Osteoblast (primary cell): ENCODE measurements around the gene SMIM22. TPM values are rescaled to one million over a fixed set of nuclear protein-coding genes. Genes with fewer than 3 reads are reported as not detected.

Experiments
- DNase-seq: peaks from one replicate; pipeline ENCODE4 v3.0.0; 2011; ENCODE audit warnings: low spot score, mixed read lengths; ENCODE audit not compliant: insufficient read length; ENCODE audit errors: missing footprints
- H2AFZ ChIP-seq: 2 replicates; pipeline ENCODE4 v1.6.0; 2011; ENCODE audit warnings: mild to moderate bottlenecking, low read length
- H3K27ac ChIP-seq: 2 replicates; pipeline ENCODE4 v1.5.1; 2011; ENCODE audit warnings: mild to moderate bottlenecking, low read depth, low read length, moderate library complexity
- H3K27me3 ChIP-seq: 2 replicates; pipeline ENCODE4 v1.6.0; 2012; ENCODE audit warnings: mild to moderate bottlenecking, control low read depth, inconsistent platforms, low read length, moderate library complexity; ENCODE audit not compliant: insufficient read depth
- H3K36me3 ChIP-seq: 2 replicates; pipeline ENCODE4 v1.5.1; 2011; ENCODE audit warnings: mild to moderate bottlenecking, low read length, control low read depth, moderate library complexity; ENCODE audit not compliant: insufficient read depth
- H3K4me1 ChIP-seq: 2 replicates; pipeline ENCODE4 v1.5.1; 2011; ENCODE audit warnings: mild to moderate bottlenecking, low read length, control low read depth, moderate library complexity; ENCODE audit not compliant: insufficient read depth
- H3K4me2 ChIP-seq: 2 replicates; pipeline ENCODE4 v1.6.0; 2011; ENCODE audit warnings: mild to moderate bottlenecking, low read length; ENCODE audit not compliant: insufficient read depth
- H3K4me3 ChIP-seq: fragments of 200-600 bp; sonication (generic); 3 replicates; pipeline ENCODE4 v1.5.1; 2012; ENCODE audit warnings: mild to moderate bottlenecking, low read length, inconsistent platforms; ENCODE audit not compliant: insufficient read depth
- H3K79me2 ChIP-seq: 2 replicates; pipeline ENCODE4 v1.6.0; 2012; ENCODE audit warnings: mild to moderate bottlenecking, low read length, control low read depth, inconsistent platforms; ENCODE audit not compliant: insufficient read depth
- H3K9me3 ChIP-seq: 2 replicates; pipeline ENCODE4 v1.5.1; 2011; ENCODE audit warnings: low read depth, low read length, control low read depth
- H4K20me1 ChIP-seq: 2 replicates; pipeline ENCODE4 v1.6.0; 2012; ENCODE audit warnings: mild to moderate bottlenecking, low read length, control low read depth; ENCODE audit not compliant: insufficient read depth
- CTCF ChIP-seq: IDR thresholded peaks from 2 replicates; pipeline ENCODE4 v1.5.1; 2011; ENCODE audit warnings: mild to moderate bottlenecking, low read depth, low read length, moderate library complexity; ENCODE audit errors: extremely low read depth
- total RNA-seq: library from RNA; depleted of rRNA; stranded (reverse); fragments of >200 nt; gene quantifications from 2 replicates; pipeline ENCODE4 v1.2.3, GENCODE V29; 2012

Gene SMIM22
- total RNA-seq, 1 donor, result not detected

- no peaks in the 10 kb centered on the region for H3K79me2 ChIP-seq
- no peaks in the 10 kb centered on the region for H4K20me1 ChIP-seq
- H3K27me3 ChIP-seq, result no peaks in the 10 kb centered on the region
- H2AFZ ChIP-seq, result no peak overlapping the region
- H3K4me2 ChIP-seq, result no peak overlapping the region
- no peak for TF ChIP-seq CTCF
- no peak overlapping the region for H3K27ac ChIP-seq
- no peaks in the 10 kb centered on the region for H3K4me1 ChIP-seq
- H3K4me3 ChIP-seq, result no peak overlapping the region
- no peaks in the 10 kb centered on the region for H3K9me3 ChIP-seq
- no peak for DNase-seq
- no peaks in the 10 kb centered on the region for H3K36me3 ChIP-seq
These were observed 8.1 kb upstream of the SMIM22 start for GRCh38 chr16:4787068-4787467.

GRCh38 chr16:4787627-4788482 lies 7.3 kb upstream of the SMIM22 start, which contains the start of gene SEPTIN12:
TSS of gene SEPTIN12 (minus strand) at chr16:4788345. CDS start at chr16:4787645, 700 bp downstream.
- Histone ChIP-seq H3K4me1 (no peaks in the 10 kb centered on the region), H3K36me3 (no peaks in the 10 kb centered on the region), H3K4me2 (no peak within 1 kb of the TSS), H3K27ac (no peak within 1 kb of the TSS), H2AFZ (no peak within 1 kb of the TSS), H3K27me3 (no peaks in the 10 kb centered on the region), H3K79me2 (no peaks in the 10 kb centered on the region), H3K4me3 (no peak within 1 kb of the TSS), H4K20me1 (no peaks in the 10 kb centered on the region), H3K9me3 (no peaks in the 10 kb centered on the region)
- TF ChIP-seq CTCF, result no peak
- DNase-seq, result peak; percentile 41

GRCh38 chr16:4788489-4788889 lies 6.7 kb upstream of the SMIM22 start:
- Histone ChIP-seq H4K20me1 (no peaks in the 10 kb centered on the region), H3K27ac (no peak overlapping the region), H3K9me3 (no peaks in the 10 kb centered on the region), H3K79me2 (no peaks in the 10 kb centered on the region), H3K4me1 (no peaks in the 10 kb centered on the region), H3K27me3 (no peaks in the 10 kb centered on the region), H2AFZ (no peak overlapping the region), H3K36me3 (no peaks in the 10 kb centered on the region), H3K4me3 (no peak overlapping the region), H3K4me2 (no peak overlapping the region)
- peak; percentile 57 for DNase-seq
- TF ChIP-seq CTCF, result no peak

GRCh38 chr16:4788910-4789309 lies 6.3 kb upstream of the SMIM22 start:
- no peaks in the 10 kb centered on the region for H3K36me3 ChIP-seq
- H2AFZ ChIP-seq, result no peak overlapping the region
- no peaks in the 10 kb centered on the region for H3K79me2 ChIP-seq
- no peak overlapping the region for H3K4me3 ChIP-seq
- H3K4me2 ChIP-seq, result no peak overlapping the region
- no peaks in the 10 kb centered on the region for H4K20me1 ChIP-seq
- no peaks in the 10 kb centered on the region for H3K4me1 ChIP-seq
- H3K9me3 ChIP-seq, result no peaks in the 10 kb centered on the region
- DNase-seq, result no peak
- no peak for TF ChIP-seq CTCF
- no peak overlapping the region for H3K27ac ChIP-seq
- H3K27me3 ChIP-seq, result no peaks in the 10 kb centered on the region
